Measurements from ENCODE around the gene WNT7A.
"Not testable (repeated sequence)": the region's sequence is repeated elsewhere in the genome, so short reads cannot be mapped to it uniquely, and the experiment has no call there.

WNT7A gene

GRCh38 chr3:13879946-13880810, at the start of gene WNT7A:
WNT7A (minus strand) TSS chr3:13880071; CDS start chr3:13879816, 255 bp downstream.
- in situ Hi-C loops (cut with MboI; ENCODE audit: low sequenced_read_pairs), result no loop called here

- in situ Hi-C loops (cut with MboI; ENCODE audit: low sequenced_read_pairs), result not testable (repeated sequence)
Measured at GRCh38 chr3:13928741-13929140, 48.9 kb upstream of the WNT7A start.

GRCh38 chr3:13927295-13927694, 47.4 kb upstream of the WNT7A start:
- in situ Hi-C loops (cut with MboI; ENCODE audit: low sequenced_read_pairs), result no loop called here

- in situ Hi-C loops (cut with MboI; ENCODE audit: low sequenced_read_pairs), result no loop called here
Measured at GRCh38 chr3:13916375-13916774, 36.5 kb upstream of the WNT7A start.

GRCh38 chr3:13902648-13903238, 22.9 kb upstream of the WNT7A start:
- in situ Hi-C loops (cut with MboI; ENCODE audit: low sequenced_read_pairs), result no loop called here

- in situ Hi-C loops (cut with MboI; ENCODE audit: low sequenced_read_pairs), result no loop called here
Measured at GRCh38 chr3:13901935-13902584, 22.2 kb upstream of the WNT7A start.

- in situ Hi-C loops (cut with MboI; ENCODE audit: low sequenced_read_pairs), result no loop called here
Measured at GRCh38 chr3:13898346-13898745, 18.5 kb upstream of the WNT7A start.

- in situ Hi-C loops (cut with MboI; ENCODE audit: low sequenced_read_pairs), result no loop called here
Measured at GRCh38 chr3:13896473-13897154, 16.7 kb upstream of the WNT7A start.

GRCh38 chr3:13895155-13896105, 15.6 kb upstream of the WNT7A start:
- in situ Hi-C loops (cut with MboI; ENCODE audit: low sequenced_read_pairs), result no loop called here

- in situ Hi-C loops (cut with MboI; ENCODE audit: low sequenced_read_pairs), result no loop called here
Measured at GRCh38 chr3:13894807-13895154, 14.9 kb upstream of the WNT7A start.

GRCh38 chr3:13894096-13894806, 14.4 kb upstream of the WNT7A start:
- in situ Hi-C loops (cut with MboI; ENCODE audit: low sequenced_read_pairs), result no loop called here

GRCh38 chr3:13892304-13892703, 12.4 kb upstream of the WNT7A start:
- in situ Hi-C loops (cut with MboI; ENCODE audit: low sequenced_read_pairs), result no loop called here

- in situ Hi-C loops (cut with MboI; ENCODE audit: low sequenced_read_pairs), result no loop called here
Measured at GRCh38 chr3:13891492-13892073, 11.7 kb upstream of the WNT7A start.

GRCh38 chr3:13891017-13891392, 11.1 kb upstream of the WNT7A start:
- in situ Hi-C loops (cut with MboI; ENCODE audit: low sequenced_read_pairs), result no loop called here

- in situ Hi-C loops (cut with MboI; ENCODE audit: low sequenced_read_pairs), result no loop called here
Measured at GRCh38 chr3:13890377-13891016, 10.6 kb upstream of the WNT7A start.

GRCh38 chr3:13888576-13888975, 8.7 kb upstream of the WNT7A start:
- in situ Hi-C loops (cut with MboI; ENCODE audit: low sequenced_read_pairs), result no loop called here

GRCh38 chr3:13887495-13888300, 7.8 kb upstream of the WNT7A start:
- in situ Hi-C loops (cut with MboI; ENCODE audit: low sequenced_read_pairs), result no loop called here

- in situ Hi-C loops (cut with MboI; ENCODE audit: low sequenced_read_pairs), result no loop called here
Measured at GRCh38 chr3:13886593-13887129, 6.8 kb upstream of the WNT7A start.

Data from HL-60/S4 treated with retinoic acid at 250 ng/mL for 4 days and 3 days (cell line).